ENCODE measurements around the gene CSH1. TPM values are rescaled to one million over a fixed set of nuclear protein-coding genes. Genes with fewer than 3 reads are reported as not detected.
"Not testable (repeated sequence)": the region's sequence is repeated elsewhere in the genome, so short reads cannot be mapped to it uniquely, and the experiment has no call there.

CSH1 gene
- not detected in 2 replicates for total RNA-seq (2012; rRNA removed)

DNA sequence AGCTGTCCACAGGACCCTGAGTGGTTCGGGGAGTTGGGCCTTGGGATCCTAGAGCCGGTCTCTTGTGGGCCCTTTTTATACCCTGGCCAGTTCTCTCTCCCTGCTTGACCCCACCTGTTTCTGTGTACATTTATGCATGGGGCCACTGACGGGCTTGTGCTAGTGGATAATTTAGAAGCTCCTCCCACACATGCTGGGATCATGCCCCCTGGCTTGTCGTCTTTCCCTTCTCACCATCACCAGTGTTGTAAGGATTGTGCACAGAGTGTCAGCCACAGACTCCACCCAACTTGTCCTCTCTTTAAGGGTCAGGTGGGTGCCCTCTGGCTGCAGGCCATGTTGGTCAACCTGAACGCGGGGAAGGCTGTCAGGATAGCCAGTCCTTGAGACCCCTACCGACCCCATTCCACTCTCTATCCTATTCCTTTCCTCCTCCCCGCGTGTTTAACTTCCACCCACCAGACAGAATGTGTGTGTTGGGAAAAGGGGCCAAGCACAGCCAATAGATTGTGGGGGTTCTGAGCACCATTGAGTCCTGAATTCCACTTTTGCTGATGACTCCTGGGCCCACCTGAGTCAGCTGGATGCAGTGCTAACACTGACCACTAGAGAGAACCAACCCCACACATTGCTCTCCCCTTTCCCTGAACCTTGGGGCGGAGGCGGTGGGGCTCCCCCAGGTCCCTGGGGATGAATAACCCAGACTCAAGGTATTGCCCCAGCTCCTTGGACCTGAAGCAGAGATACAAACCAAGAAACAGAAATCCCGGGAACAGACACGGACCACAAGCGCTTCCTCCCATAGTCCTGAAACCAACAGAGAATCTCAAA lies at the start of gene CSH1:
CSH1 (minus strand) TSS at position 51 of the 831 bp plus-strand sequence. CDS start 63 bp downstream, outside the sequence.
- H3K4me2 ChIP-seq (ENCODE audit: low read length); H3K9me3 ChIP-seq (replicated peaks; ENCODE audit: low read length); H3K4me1 ChIP-seq (ENCODE audit: control insufficient read depth, insufficient read depth, low read length); H3K9ac ChIP-seq (ENCODE audit: low read depth, low read length); H3K36me3 ChIP-seq (ENCODE audit: insufficient read depth, low read length); H3K4me3 ChIP-seq (ENCODE audit: low read length): not testable (repeated sequence)
- peaks cover 27% of the 10 kb centered on the region for H3K27me3 ChIP-seq (ENCODE audit: control insufficient read depth, insufficient read depth, low read length)

DNA sequence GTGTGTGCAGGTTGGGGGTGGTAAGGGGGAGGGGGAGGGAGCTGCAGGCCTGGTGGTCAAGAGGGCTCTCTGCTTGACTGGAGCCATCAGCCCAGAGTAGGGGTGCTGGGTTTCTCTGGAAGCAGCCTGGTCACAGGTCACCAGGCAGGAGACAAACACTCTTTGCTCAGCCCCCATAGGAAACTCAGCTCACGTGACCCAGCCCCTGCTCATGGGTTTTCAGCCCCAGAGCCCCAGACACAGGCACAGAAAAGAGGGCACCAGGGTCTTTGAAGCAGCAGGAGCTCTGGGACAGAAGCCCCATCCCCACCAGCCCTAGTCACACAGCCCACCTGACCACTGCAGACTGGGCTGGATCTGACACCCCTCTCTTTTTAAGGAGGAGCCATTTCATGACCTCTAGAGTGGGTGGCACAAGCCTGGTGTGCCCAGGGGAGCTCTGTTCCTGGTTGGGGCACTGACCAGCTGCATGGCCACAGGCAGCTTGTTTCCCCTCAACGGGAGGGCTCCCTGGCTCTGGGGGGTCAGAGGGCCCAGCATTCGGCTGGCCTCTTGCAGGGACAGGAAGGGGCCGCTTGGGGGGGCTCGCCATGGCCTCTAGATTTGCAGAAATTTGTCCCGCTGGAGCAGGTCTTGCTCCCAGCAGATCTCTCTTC lies 49.5 kb upstream of the CSH1 start:
- no peak overlapping the region for H3K4me2 ChIP-seq (ENCODE audit: low read length)
- no peak overlapping the region for H3K4me3 ChIP-seq (ENCODE audit: low read length)
- H3K9me3 ChIP-seq (replicated peaks; ENCODE audit: low read length) = no peaks in the 10 kb centered on the region
- no peaks in the 10 kb centered on the region for H3K4me1 ChIP-seq (ENCODE audit: control insufficient read depth, insufficient read depth, low read length)
- no peaks in the 10 kb centered on the region for H3K36me3 ChIP-seq (ENCODE audit: insufficient read depth, low read length)
- H3K9ac ChIP-seq (ENCODE audit: low read depth, low read length) = no peak overlapping the region
- peaks cover 27% of the 10 kb centered on the region for H3K27me3 ChIP-seq (ENCODE audit: control insufficient read depth, insufficient read depth, low read length)

DNA sequence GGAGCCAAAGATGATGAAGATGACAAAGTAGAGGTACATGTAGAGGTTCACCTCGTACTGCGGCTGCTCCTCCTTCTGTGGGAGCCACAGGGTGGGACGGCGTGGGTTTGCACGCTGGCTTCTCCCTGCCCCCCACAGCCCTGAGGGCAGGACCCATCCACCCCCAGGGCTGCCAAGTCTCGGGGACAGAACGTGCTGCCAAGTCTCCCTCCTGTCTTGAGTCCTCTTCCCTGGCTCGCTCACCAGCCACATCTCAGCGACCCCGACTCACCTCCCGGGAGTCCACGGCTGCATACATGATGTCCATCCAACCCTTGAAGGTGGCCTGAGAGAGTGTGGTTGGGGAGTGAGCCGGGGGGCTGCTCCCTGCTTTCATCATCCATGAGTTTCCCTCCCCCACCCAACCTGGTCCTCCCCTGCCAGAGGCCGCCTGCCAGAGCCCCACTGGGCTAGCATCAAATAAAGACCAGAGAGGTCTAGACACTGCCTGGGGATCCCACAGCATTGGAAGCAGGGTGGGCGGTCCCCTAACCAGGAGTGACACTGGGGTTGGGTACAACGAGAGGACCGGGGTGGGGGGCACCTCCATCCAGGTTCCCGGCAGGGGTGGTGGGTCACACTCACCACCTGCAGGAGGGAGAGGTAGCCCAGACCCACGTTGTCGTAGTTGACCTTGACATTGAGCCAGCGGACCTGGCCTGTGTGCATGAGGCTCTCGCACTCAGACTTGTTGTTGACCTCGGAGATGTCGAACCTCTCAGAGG lies 48.5 kb upstream of the CSH1 start:
- H3K36me3 ChIP-seq (ENCODE audit: insufficient read depth, low read length) = no peaks in the 10 kb centered on the region
- H3K27me3 ChIP-seq (ENCODE audit: control insufficient read depth, insufficient read depth, low read length) = peaks cover 24% of the 10 kb centered on the region
- H3K9ac ChIP-seq (ENCODE audit: low read depth, low read length) = no peak overlapping the region
- H3K4me3 ChIP-seq (ENCODE audit: low read length) = no peak overlapping the region
- H3K9me3 ChIP-seq (replicated peaks; ENCODE audit: low read length) = no peaks in the 10 kb centered on the region
- H3K4me1 ChIP-seq (ENCODE audit: control insufficient read depth, insufficient read depth, low read length) = no peaks in the 10 kb centered on the region
- H3K4me2 ChIP-seq (ENCODE audit: low read length) = no peak overlapping the region

DNA sequence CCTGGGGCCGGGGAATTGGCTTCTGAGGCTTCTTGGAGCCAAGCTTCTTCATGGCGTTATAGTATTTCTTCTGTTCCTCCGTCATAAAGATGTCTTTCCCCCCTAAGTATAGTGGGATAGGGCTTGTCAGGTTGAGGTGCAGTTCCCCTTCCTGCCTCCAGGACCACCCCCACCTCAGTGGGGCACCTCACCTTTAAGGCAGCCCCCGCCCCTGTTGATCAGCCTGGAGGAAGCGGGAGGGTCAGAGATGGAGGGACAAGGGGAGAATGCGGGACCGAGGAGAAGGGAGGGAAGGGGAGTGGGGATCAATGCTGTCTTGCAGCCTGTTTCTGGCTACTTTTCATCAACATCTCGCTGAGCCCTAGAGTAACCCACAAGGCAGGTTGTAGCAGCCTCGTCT lies 47.4 kb upstream of the CSH1 start:
- Histone ChIP-seq H3K27me3 (ENCODE audit: control insufficient read depth, insufficient read depth, low read length) (peaks cover 18% of the 10 kb centered on the region), H3K4me2 (ENCODE audit: low read length) (no peak overlapping the region), H3K9ac (ENCODE audit: low read depth, low read length) (no peak overlapping the region), H3K9me3 (replicated peaks; ENCODE audit: low read length) (no peaks in the 10 kb centered on the region), H3K36me3 (ENCODE audit: insufficient read depth, low read length) (no peaks in the 10 kb centered on the region), H3K4me1 (ENCODE audit: control insufficient read depth, insufficient read depth, low read length) (no peaks in the 10 kb centered on the region), H3K4me3 (ENCODE audit: low read length) (no peak overlapping the region)

DNA sequence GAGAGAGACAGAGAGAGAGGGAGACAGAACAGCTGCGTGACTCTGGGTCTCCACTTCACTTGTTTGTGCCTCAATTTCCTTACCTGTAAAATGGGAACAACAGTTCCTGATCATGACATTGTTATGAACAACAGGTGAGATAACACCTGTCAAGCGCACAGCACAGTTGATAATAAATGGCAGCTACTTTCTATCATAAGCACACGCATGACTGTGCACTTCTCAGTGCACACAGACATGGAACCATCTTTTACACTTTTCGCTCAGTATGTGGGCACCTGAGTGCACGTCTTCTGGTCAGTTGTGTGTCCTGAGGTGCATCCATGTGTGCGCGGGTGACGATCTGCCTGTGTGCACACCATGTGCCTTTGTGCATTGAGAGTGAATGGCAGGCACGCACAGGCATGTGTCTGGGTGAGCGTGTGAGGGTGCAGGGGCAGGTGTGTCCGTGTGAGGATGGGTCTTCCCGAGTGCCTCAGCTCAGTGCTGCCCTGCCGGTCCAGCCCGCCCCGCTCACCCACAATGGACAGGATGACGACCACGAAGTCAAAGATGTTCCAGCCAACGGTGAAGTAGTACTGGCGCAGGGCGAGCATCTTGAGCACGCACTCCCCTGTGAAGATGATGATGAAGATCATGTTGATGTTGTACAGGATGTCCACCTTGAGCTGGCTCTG lies 46.1 kb upstream of the CSH1 start:
- no peaks in the 10 kb centered on the region for H3K36me3 ChIP-seq (ENCODE audit: insufficient read depth, low read length)

DNA sequence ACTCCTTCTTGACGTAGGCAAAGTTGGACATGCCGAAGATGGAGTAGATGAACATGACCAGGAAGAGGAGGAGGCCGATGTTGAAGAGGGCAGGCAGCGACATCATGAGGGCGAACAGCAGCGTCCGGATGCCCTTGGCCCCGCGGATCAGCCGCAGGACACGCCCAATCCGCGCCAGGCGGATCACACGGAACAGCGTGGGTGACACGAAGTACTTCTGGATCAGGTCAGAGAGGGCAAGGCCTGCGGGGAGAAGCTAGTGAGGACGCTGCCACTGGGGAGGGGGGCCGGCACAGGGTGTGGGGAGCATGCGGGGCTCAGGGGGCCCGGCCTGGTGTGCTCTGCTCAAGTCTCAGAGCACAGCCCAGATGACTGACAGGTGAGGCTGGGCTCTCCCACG lies 45.4 kb upstream of the CSH1 start:
- H3K36me3 ChIP-seq (ENCODE audit: insufficient read depth, low read length) = no peaks in the 10 kb centered on the region
- no peak overlapping the region for H3K9ac ChIP-seq (ENCODE audit: low read depth, low read length)
- no peaks in the 10 kb centered on the region for H3K9me3 ChIP-seq (replicated peaks; ENCODE audit: low read length)
- no peaks in the 10 kb centered on the region for H3K4me1 ChIP-seq (ENCODE audit: control insufficient read depth, insufficient read depth, low read length)
- H3K4me3 ChIP-seq (ENCODE audit: low read length) = no peak overlapping the region
- peaks cover 21% of the 10 kb centered on the region for H3K27me3 ChIP-seq (ENCODE audit: control insufficient read depth, insufficient read depth, low read length)
- no peak overlapping the region for H3K4me2 ChIP-seq (ENCODE audit: low read length)

More for the DNA sequence above, 46.1 kb upstream of the CSH1 start:
- Histone ChIP-seq H3K27me3 (ENCODE audit: control insufficient read depth, insufficient read depth, low read length) (peaks cover 21% of the 10 kb centered on the region), H3K9me3 (replicated peaks; ENCODE audit: low read length) (no peaks in the 10 kb centered on the region), H3K4me1 (ENCODE audit: control insufficient read depth, insufficient read depth, low read length) (no peaks in the 10 kb centered on the region), H3K9ac (ENCODE audit: low read depth, low read length) (no peak overlapping the region), H3K4me2 (ENCODE audit: low read length) (no peak overlapping the region), H3K4me3 (ENCODE audit: low read length) (no peak overlapping the region)

DNA sequence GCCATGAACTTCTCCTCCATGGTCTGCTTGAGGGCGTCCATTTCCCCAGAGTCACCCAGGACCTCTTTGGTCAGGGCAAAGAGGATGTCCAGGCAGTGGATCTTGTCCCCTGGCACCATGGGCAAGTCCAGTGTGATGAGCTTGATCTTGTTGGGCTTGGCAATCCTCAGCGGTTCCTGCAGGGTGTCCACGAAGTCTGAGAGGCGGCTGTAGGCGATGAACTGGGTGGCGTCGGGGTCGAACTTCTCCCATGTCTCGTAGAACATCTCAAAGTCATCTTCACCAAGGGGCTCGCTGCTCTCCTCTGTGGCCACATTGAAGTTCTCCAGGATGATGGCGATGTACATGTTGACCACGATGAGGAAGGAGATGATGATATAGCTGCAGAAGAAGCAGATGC lies 44.8 kb upstream of the CSH1 start:
- no peaks in the 10 kb centered on the region for H3K4me1 ChIP-seq (ENCODE audit: control insufficient read depth, insufficient read depth, low read length)
- H3K4me3 ChIP-seq (ENCODE audit: low read length) = no peak overlapping the region
- no peak overlapping the region for H3K9ac ChIP-seq (ENCODE audit: low read depth, low read length)
- H3K4me2 ChIP-seq (ENCODE audit: low read length) = no peak overlapping the region
- H3K36me3 ChIP-seq (ENCODE audit: insufficient read depth, low read length) = no peaks in the 10 kb centered on the region
- H3K27me3 ChIP-seq (ENCODE audit: control insufficient read depth, insufficient read depth, low read length) = peaks cover 23% of the 10 kb centered on the region
- H3K9me3 ChIP-seq (replicated peaks; ENCODE audit: low read length) = no peaks in the 10 kb centered on the region

DNA sequence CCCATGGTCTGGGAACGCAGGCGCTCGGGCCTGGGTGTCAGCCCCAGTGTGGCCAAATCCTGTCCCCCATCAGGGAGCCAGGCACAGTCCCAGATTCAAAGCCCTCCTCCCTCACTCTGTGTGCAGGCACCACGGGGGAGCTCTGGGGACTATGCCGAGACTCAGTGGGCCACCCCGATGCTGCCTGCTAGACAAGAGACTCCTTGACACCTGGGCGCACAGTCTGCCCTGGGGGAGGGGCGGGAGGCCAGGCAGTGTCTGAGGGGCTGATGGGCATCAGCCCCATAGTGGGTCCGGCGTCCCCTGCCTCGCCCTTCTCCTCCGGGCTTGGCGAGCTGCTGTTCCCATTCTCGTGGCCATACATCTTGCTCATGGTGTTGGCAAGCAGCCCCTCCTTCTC lies 44.2 kb upstream of the CSH1 start:
- Histone ChIP-seq H3K27me3 (ENCODE audit: control insufficient read depth, insufficient read depth, low read length) (peaks cover 24% of the 10 kb centered on the region), H3K36me3 (ENCODE audit: insufficient read depth, low read length) (no peaks in the 10 kb centered on the region), H3K9ac (ENCODE audit: low read depth, low read length) (no peak overlapping the region), H3K4me3 (ENCODE audit: low read length) (no peak overlapping the region), H3K9me3 (replicated peaks; ENCODE audit: low read length) (no peaks in the 10 kb centered on the region), H3K4me1 (ENCODE audit: control insufficient read depth, insufficient read depth, low read length) (no peaks in the 10 kb centered on the region), H3K4me2 (ENCODE audit: low read length) (no peak overlapping the region)

DNA sequence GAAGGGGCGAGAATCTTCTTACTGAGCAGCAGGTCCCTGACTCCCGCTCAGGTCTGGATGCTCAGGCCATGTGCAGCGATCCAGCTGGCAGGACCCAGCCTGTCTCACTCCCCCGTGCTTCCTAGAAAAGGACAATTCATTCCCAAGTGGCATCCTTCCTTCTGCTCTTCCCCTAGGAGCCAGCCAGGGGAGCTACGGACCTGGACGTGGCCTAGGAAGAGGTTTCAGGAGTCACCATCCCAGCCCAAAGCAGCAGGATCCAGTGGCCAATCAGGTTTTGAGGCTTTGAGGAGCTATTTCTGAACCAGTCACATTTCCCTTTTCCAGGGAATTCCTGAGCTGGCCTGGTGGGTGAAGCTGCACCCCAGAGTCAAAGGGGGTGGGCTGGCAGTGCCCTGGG lies 43.5 kb upstream of the CSH1 start:
- H3K4me3 ChIP-seq (ENCODE audit: low read length) = no peak overlapping the region
- no peaks in the 10 kb centered on the region for H3K9me3 ChIP-seq (replicated peaks; ENCODE audit: low read length)
- no peaks in the 10 kb centered on the region for H3K36me3 ChIP-seq (ENCODE audit: insufficient read depth, low read length)
- H3K9ac ChIP-seq (ENCODE audit: low read depth, low read length) = no peak overlapping the region
- H3K4me1 ChIP-seq (ENCODE audit: control insufficient read depth, insufficient read depth, low read length) = no peaks in the 10 kb centered on the region
- no peak overlapping the region for H3K4me2 ChIP-seq (ENCODE audit: low read length)
- peaks cover 31% of the 10 kb centered on the region for H3K27me3 ChIP-seq (ENCODE audit: control insufficient read depth, insufficient read depth, low read length)

DNA sequence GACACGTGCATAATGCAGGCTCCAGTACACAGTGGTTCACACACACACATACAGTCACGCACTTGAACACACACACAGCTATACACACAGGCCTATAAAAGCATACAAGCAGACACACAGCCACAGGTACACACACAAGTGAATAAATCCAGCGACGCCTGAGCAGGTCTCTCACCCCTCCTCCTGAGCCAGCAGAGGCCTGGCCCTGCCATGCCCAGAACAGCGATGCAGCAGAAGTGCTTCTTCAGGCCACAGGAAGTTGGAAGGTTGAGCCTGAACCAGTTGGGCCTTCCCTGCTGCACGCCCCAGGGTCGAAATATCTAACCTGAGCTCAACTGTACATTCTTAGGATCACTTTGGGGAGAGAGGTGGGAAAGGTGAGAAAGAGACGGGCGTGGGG lies 43.0 kb upstream of the CSH1 start:
- Histone ChIP-seq H3K4me3 (ENCODE audit: low read length) (no peak overlapping the region), H3K4me2 (ENCODE audit: low read length) (no peak overlapping the region), H3K9me3 (replicated peaks; ENCODE audit: low read length) (no peaks in the 10 kb centered on the region), H3K36me3 (ENCODE audit: insufficient read depth, low read length) (no peaks in the 10 kb centered on the region), H3K4me1 (ENCODE audit: control insufficient read depth, insufficient read depth, low read length) (no peaks in the 10 kb centered on the region), H3K27me3 (ENCODE audit: control insufficient read depth, insufficient read depth, low read length) (peaks cover 32% of the 10 kb centered on the region), H3K9ac (ENCODE audit: low read depth, low read length) (no peak overlapping the region)

DNA sequence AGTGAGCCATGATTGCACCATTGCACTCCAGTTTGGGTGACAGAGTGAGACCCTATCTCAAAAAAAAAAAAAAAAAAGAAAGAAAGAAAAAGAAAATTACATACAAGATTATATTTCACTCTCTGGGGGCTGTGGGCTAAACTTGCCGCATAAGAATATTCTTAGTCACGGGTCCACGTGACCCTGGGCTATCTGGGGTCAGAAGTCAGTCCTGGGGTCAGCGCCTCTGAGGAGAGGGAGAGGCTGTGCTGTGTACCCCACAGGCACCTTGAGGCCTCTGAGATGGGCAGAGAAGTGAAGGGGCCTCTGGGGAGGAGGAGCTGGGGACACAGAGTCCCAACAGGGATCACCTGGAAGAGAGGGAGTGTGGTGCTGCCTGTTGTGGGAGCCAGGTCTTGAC lies 41.5 kb upstream of the CSH1 start:
- Histone ChIP-seq H3K36me3 (ENCODE audit: insufficient read depth, low read length) (no peaks in the 10 kb centered on the region), H3K4me1 (ENCODE audit: control insufficient read depth, insufficient read depth, low read length) (no peaks in the 10 kb centered on the region), H3K9me3 (replicated peaks; ENCODE audit: low read length) (no peaks in the 10 kb centered on the region), H3K27me3 (ENCODE audit: control insufficient read depth, insufficient read depth, low read length) (peaks cover 43% of the 10 kb centered on the region), H3K4me2 (ENCODE audit: low read length) (no peak overlapping the region), H3K9ac (ENCODE audit: low read depth, low read length) (no peak overlapping the region), H3K4me3 (ENCODE audit: low read length) (no peak overlapping the region)

Measured in skeletal muscle satellite cell (primary cell).